Liver (tissue), 9 donors: Measurements from ENCODE around the gene RADIL. TPM values are rescaled to one million over a fixed set of nuclear protein-coding genes. Genes with fewer than 3 reads are reported as not detected.

Source experiments
- DNase-seq: peaks from one replicate; pipeline ENCODE4 v3.0.0-alpha.2; 2017; ENCODE audit warnings: low spot score
- H3K27ac ChIP-seq, 2 donors: one replicate each; pipeline ENCODE4 v1.7.0; 2013; ENCODE audit warnings: inconsistent platforms in 2 of 2, low read length in 2 of 2, control low read depth in 1 of 2, low read depth in 1 of 2, mild to moderate bottlenecking in 1 of 2
- H3K27me3 ChIP-seq, 4 donors: one replicate each; pipeline versions ENCODE4 v1.6.1 to v1.7.0; 2013; ENCODE audit warnings: low read length in 3 of 4, inconsistent platforms in 1 of 4, mild to moderate bottlenecking in 1 of 4, moderate library complexity in 1 of 4; ENCODE audit not compliant: control insufficient read depth in 4 of 4, insufficient read depth in 4 of 4
- H3K36me3 ChIP-seq, 4 donors: one replicate each; pipeline versions ENCODE4 v1.6.1 to v1.7.0; 2013; ENCODE audit warnings: low read length in 3 of 4, mild to moderate bottlenecking in 3 of 4, low read depth in 1 of 4, moderate library complexity in 1 of 4; ENCODE audit not compliant: control insufficient read depth in 4 of 4, insufficient read depth in 3 of 4
- H3K4me1 ChIP-seq, 4 donors: one replicate each; pipeline versions ENCODE4 v1.6.1 to v1.7.0; 2013; ENCODE audit warnings: low read length in 3 of 4, mild to moderate bottlenecking in 3 of 4, moderate library complexity in 1 of 4; ENCODE audit not compliant: control insufficient read depth in 4 of 4, insufficient read depth in 4 of 4
- H3K4me3 ChIP-seq, 3 donors: one replicate each; pipeline versions ENCODE4 v1.6.1 to v1.7.0; 2013; ENCODE audit warnings: low read length in 3 of 3, control low read depth in 1 of 3, low read depth in 1 of 3, mild to moderate bottlenecking in 1 of 3
- H3K9ac ChIP-seq, 2 donors: one replicate each; pipeline ENCODE4 v1.7.0; 2013; ENCODE audit warnings: low read length in 2 of 2, mild to moderate bottlenecking in 2 of 2, moderate library complexity in 2 of 2, control low read depth in 1 of 2, low read depth in 1 of 2
- H3K9me3 ChIP-seq, 4 donors: one replicate each; pipeline versions ENCODE4 v1.6.1 to v1.7.0; 2013; ENCODE audit warnings: low read length in 3 of 4; ENCODE audit not compliant: control insufficient read depth in 4 of 4
- EGR1 ChIP-seq, 2 donors: IDR thresholded peaks; 2 replicates each; pipeline ENCODE4 v1.6.1; 2016 to 2018; ENCODE audit warnings: antibody characterized with exemption in 2 of 2, low read depth in 2 of 2
- FOXA2 ChIP-seq: IDR thresholded peaks from 2 replicates; pipeline ENCODE4 v1.6.1; 2016; ENCODE audit warnings: antibody characterized with exemption
- GABPA ChIP-seq, 2 donors: IDR thresholded peaks in 1 of 2; conservative IDR thresholded peaks in 1 of 2; 2 replicates each; pipeline ENCODE4 v1.6.1; 2016; ENCODE audit warnings: antibody characterized with exemption in 2 of 2, mild to moderate bottlenecking in 1 of 2, moderate library complexity in 1 of 2
- HNF4A ChIP-seq, 2 donors: conservative IDR thresholded peaks; 2 replicates each; pipeline ENCODE4 v1.6.1; 2016; ENCODE audit warnings: antibody characterized with exemption in 2 of 2, mild to moderate bottlenecking in 2 of 2
- HNF4G ChIP-seq: IDR thresholded peaks from 2 replicates; pipeline ENCODE4 v1.6.1; 2016; ENCODE audit warnings: antibody characterized with exemption
- JUND ChIP-seq, 2 donors: IDR thresholded peaks; 2 replicates each; pipeline ENCODE4 v1.6.1; 2016; ENCODE audit warnings: antibody characterized with exemption in 2 of 2
- NR2F2 ChIP-seq: IDR thresholded peaks from 2 replicates; pipeline ENCODE4 v1.6.1; 2016; ENCODE audit warnings: antibody characterized with exemption
- RAD21 ChIP-seq, 2 donors: IDR thresholded peaks; 2 replicates each; pipeline ENCODE4 v1.6.1; 2016; ENCODE audit warnings: antibody characterized with exemption in 2 of 2, mild to moderate bottlenecking in 2 of 2
- RXRA ChIP-seq, 2 donors: IDR thresholded peaks; 2 replicates each; pipeline ENCODE4 v1.6.1; 2017 to 2018; ENCODE audit warnings: antibody characterized with exemption in 2 of 2, mild to moderate bottlenecking in 1 of 2
- SP1 ChIP-seq: IDR thresholded peaks from 2 replicates; pipeline ENCODE4 v1.6.1; 2018; ENCODE audit warnings: antibody characterized with exemption, mild to moderate bottlenecking
- TAF1 ChIP-seq: conservative IDR thresholded peaks from 2 replicates; pipeline ENCODE4 v1.6.1; 2016; ENCODE audit warnings: antibody characterized with exemption, mild to moderate bottlenecking
- WGBS: extraction: QIAGEN DNeasy Blood & Tissue Kit; methylation state at CpG from one replicate; pipeline ENCODE4 v1.1.7; 2013; 5-methylcytosine and 5-hydroxymethylcytosine counted together
- polyA plus RNA-seq, 2 donors: library from polyadenylated mRNA; stranded (reverse) in 1 of 2; unstranded in 1 of 2; fragments of 200-250 nt in 1 of 2; fragments of >200 nt in 1 of 2; fragmentation: Nextera tagmentation in 1 of 2; extraction: Ambion mirVana in 1 of 2; gene quantifications; one replicate each; pipeline versions ENCODE4 v1.2.1 to v1.2.3, GENCODE V29; 2013 to 2015
- total RNA-seq, 2 donors: library from RNA; depleted of rRNA; stranded (reverse); fragments of >200 nt; gene quantifications; one replicate each; pipeline ENCODE4 v1.2.3, GENCODE V29; 2014
- TF ChIP-seq, protein P1 (sequence below): IDR thresholded peaks from 2 replicates; pipeline ENCODE4 v1.6.1; 2016; ENCODE audit warnings: antibody characterized with exemption
- TF ChIP-seq, protein P2 (sequence below): IDR thresholded peaks from 2 replicates; pipeline ENCODE4 v1.6.1; 2016; ENCODE audit warnings: antibody characterized with exemption
- TF ChIP-seq, protein P3 (sequence below): IDR thresholded peaks from 2 replicates; pipeline ENCODE4 v1.6.1; 2016; ENCODE audit warnings: antibody characterized with exemption, mild to moderate bottlenecking
- TF ChIP-seq, protein P4 (sequence below): fragments of 150-350 bp; IDR thresholded peaks from 2 replicates; pipeline ENCODE4 v1.5.1; 2017; ENCODE audit warnings: improper control_type of control experiment, low read depth, low read length; ENCODE audit not compliant: missing input control
- TF ChIP-seq, protein P5 (sequence below): IDR thresholded peaks from 2 replicates; pipeline ENCODE4 v1.6.1; 2016; ENCODE audit warnings: antibody characterized with exemption
- donor health status: healthy.
- donor health status: healthy.
- donor health status: healthy.
- donor health status: healthy.
- donor health status: healthy.

The RADIL gene
- total and polyA plus RNA-seq, 4 donors: 0.14 to 0.25 (median 0.21) TPM; not detected in 1

DNA sequence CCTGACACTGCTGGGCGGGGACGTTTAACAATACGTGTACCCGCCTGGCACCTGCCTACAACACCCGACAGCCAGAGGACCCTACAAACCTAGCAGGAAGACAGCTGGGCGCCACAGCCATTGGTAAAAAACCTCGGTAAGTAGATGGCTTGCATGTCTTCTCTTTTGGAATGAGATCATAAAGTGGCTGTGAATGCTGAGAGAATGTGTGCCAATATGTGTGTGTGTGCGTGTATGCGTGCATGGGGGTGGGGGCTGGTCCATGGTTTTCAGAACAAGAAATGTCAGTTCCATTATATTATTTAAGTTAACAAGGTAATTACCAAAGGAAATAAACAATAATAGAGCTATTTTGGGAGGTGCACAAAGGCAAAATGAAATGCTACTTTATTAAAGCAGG is 60.8 kb downstream of the RADIL start:
- Histone ChIP-seq H3K27ac (no peak overlapping the region), H3K4me3 (no peak overlapping the region), H3K9ac (no peak overlapping the region), H3K4me1 (no peaks in the 10 kb centered on the region), H3K27me3 (no peaks in the 10 kb centered on the region), H3K9me3 (no peaks in the 10 kb centered on the region), H3K36me3 (no peaks in the 10 kb centered on the region)
- 86% methylated on average over 9 of the region's 9 CpGs for WGBS
- no peak for DNase-seq
- TF ChIP-seq NR2F2 (no peak), HNF4G (no peak), HNF4A (conservative IDR thresholded peaks at IDR 0.05) (no peak), JUND (IDR thresholded peaks at IDR 0.05) (no peak), FOXA2 (no peak), TAF1 (no peak), GABPA (IDR thresholded peaks at IDR 0.05 in 1 of 2, conservative IDR thresholded peaks at IDR 0.05 in 1 of 2) (no peak), RXRA (IDR thresholded peaks at IDR 0.05) (no peak), SP1 (no peak), EGR1 (IDR thresholded peaks at IDR 0.05; ENCODE audit: low read depth in 2 of 2) (no peak), RAD21 (IDR thresholded peaks at IDR 0.05) (no peak)
- TF ChIP-seq, protein P1, sequence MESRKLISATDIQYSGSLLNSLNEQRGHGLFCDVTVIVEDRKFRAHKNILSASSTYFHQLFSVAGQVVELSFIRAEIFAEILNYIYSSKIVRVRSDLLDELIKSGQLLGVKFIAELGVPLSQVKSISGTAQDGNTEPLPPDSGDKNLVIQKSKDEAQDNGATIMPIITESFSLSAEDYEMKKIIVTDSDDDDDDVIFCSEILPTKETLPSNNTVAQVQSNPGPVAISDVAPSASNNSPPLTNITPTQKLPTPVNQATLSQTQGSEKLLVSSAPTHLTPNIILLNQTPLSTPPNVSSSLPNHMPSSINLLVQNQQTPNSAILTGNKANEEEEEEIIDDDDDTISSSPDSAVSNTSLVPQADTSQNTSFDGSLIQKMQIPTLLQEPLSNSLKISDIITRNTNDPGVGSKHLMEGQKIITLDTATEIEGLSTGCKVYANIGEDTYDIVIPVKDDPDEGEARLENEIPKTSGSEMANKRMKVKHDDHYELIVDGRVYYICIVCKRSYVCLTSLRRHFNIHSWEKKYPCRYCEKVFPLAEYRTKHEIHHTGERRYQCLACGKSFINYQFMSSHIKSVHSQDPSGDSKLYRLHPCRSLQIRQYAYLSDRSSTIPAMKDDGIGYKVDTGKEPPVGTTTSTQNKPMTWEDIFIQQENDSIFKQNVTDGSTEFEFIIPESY: no peak
- TF ChIP-seq, protein P2, sequence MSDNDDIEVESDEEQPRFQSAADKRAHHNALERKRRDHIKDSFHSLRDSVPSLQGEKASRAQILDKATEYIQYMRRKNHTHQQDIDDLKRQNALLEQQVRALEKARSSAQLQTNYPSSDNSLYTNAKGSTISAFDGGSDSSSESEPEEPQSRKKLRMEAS: no peak
- TF ChIP-seq, protein P3, sequence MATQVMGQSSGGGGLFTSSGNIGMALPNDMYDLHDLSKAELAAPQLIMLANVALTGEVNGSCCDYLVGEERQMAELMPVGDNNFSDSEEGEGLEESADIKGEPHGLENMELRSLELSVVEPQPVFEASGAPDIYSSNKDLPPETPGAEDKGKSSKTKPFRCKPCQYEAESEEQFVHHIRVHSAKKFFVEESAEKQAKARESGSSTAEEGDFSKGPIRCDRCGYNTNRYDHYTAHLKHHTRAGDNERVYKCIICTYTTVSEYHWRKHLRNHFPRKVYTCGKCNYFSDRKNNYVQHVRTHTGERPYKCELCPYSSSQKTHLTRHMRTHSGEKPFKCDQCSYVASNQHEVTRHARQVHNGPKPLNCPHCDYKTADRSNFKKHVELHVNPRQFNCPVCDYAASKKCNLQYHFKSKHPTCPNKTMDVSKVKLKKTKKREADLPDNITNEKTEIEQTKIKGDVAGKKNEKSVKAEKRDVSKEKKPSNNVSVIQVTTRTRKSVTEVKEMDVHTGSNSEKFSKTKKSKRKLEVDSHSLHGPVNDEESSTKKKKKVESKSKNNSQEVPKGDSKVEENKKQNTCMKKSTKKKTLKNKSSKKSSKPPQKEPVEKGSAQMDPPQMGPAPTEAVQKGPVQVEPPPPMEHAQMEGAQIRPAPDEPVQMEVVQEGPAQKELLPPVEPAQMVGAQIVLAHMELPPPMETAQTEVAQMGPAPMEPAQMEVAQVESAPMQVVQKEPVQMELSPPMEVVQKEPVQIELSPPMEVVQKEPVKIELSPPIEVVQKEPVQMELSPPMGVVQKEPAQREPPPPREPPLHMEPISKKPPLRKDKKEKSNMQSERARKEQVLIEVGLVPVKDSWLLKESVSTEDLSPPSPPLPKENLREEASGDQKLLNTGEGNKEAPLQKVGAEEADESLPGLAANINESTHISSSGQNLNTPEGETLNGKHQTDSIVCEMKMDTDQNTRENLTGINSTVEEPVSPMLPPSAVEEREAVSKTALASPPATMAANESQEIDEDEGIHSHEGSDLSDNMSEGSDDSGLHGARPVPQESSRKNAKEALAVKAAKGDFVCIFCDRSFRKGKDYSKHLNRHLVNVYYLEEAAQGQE: no peak
- TF ChIP-seq, protein P4, sequence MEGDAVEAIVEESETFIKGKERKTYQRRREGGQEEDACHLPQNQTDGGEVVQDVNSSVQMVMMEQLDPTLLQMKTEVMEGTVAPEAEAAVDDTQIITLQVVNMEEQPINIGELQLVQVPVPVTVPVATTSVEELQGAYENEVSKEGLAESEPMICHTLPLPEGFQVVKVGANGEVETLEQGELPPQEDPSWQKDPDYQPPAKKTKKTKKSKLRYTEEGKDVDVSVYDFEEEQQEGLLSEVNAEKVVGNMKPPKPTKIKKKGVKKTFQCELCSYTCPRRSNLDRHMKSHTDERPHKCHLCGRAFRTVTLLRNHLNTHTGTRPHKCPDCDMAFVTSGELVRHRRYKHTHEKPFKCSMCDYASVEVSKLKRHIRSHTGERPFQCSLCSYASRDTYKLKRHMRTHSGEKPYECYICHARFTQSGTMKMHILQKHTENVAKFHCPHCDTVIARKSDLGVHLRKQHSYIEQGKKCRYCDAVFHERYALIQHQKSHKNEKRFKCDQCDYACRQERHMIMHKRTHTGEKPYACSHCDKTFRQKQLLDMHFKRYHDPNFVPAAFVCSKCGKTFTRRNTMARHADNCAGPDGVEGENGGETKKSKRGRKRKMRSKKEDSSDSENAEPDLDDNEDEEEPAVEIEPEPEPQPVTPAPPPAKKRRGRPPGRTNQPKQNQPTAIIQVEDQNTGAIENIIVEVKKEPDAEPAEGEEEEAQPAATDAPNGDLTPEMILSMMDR: no peak
- TF ChIP-seq, protein P5, sequence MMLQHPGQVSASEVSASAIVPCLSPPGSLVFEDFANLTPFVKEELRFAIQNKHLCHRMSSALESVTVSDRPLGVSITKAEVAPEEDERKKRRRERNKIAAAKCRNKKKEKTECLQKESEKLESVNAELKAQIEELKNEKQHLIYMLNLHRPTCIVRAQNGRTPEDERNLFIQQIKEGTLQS: no peak

DNA sequence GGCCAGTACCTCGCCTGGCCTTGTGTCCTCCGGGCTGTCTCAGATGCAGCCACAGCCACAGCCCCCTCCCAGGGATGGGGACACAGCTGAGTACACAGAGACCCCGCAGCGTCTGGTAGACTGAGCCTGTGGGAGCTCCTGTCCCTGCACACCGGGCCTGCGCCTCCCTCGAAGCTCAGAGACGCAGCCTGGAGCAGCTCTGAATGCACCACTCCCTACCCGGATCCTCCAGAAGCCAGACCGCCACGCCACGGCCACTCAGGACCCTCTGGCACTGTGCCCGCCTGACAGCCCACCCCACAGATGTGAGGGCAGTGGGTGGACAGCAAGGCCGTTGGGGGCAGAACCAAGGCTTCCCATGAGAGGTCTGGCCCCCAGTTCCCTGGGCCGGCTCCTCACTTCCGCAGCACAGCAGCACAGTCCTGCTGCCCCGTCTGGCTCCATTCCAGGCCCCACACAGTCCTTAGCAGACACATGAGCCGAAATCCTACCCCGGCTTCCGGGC is 62.5 kb downstream of the RADIL start:
- Histone ChIP-seq H3K4me3 (no peak overlapping the region), H3K27me3 (no peaks in the 10 kb centered on the region), H3K4me1 (no peaks in the 10 kb centered on the region), H3K36me3 (no peaks in the 10 kb centered on the region), H3K9ac (no peak overlapping the region), H3K9me3 (no peaks in the 10 kb centered on the region), H3K27ac (no peak overlapping the region)
- DNase-seq: no peak
- WGBS: 87% methylated on average over 20 of the region's 20 CpGs
- TF ChIP-seq EGR1 (IDR thresholded peaks at IDR 0.05; ENCODE audit: low read depth in 2 of 2): no peak
- no peak for TF ChIP-seq FOXA2
- no peak for TF ChIP-seq JUND (IDR thresholded peaks at IDR 0.05)
- no peak for TF ChIP-seq HNF4A (conservative IDR thresholded peaks at IDR 0.05)
- no peak for TF ChIP-seq HNF4G
